NK-92 (cell line): ENCODE results near the gene KCNJ2.

Source experiments
- DNase-seq: peaks from one replicate; lab custom pipeline; 2025; ENCODE audit not compliant: unreplicated experiment; lab: John Stamatoyannopoulos, UW

KCNJ2 gene

DNA sequence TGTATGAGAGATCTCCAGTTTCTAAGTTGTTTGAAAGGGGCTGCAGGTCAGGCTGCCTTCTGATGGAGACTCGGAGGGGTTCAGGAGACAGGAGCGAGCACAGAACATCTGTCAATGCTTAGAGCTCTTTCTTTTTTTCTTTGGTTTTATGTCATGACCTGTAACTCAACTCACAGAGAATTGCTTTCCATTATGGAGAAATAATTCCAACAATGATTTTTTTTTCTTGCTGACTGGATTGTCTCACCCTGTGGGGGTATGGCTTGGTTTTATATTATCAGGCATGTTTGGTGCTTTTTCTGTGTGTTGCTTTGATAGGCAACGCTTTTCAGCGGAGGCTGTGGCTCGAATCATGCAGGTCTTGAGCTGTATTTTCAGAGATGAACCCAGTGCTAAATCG is 10.7 kb upstream of the KCNJ2 start:
- DNase-seq: no peak

DNA sequence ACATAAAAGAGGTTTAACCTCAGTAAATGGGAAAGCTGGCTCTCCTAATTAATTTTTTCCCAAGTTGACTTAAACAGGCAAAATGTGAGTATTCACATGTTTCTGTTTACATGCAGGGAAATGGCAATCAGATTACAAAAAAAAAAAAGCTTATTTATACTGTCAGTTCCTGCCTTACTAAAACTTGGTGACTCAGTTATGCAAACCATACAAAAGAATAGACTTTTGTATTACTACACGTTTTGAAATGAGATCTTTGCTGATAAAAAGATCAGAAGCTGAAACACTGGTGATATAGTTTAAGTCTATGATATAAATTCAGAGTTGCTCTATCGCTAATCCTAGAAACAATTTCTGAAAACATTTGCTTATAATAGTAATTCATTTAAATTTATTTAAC is 9.4 kb upstream of the KCNJ2 start:
- no peak for DNase-seq

DNA sequence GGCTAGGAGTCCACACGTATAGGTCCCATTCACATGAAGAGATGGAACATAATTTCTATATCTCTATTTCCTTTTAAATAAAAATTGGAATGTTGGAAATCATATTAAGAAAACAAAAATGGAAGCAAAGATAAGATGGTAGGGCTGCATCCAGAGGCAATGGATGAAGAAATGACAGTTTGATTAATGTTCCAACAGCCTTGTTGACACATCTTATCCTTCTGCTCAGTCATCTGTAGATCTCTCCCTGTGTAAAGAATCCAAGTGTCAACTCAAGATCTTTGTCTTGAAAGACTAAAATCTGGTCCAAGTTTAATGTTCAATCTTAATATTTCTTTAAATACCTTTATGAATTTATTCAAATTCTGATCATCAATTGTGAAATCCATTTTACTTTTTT is 7.8 kb upstream of the KCNJ2 start:
- no peak for DNase-seq

DNA sequence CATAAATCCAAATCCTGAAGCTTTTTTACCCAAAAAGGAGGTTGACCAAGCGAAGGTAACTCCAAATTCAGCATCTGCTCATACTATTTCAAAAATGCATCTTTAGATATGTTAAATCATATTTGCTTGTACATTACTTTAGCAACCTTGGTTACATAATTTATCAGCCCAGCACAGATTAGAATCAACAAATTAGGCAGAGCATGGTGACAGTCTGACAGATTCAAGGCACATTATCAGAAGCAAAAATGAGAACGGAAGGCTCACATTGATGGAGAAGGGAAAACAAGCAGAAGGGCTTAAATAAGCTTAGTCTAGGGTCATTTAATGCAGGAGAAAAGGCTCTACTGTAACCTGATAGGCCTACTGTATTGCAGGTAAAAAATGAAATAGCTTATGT is 3.9 kb upstream of the KCNJ2 start:
- DNase-seq: no peak

DNA sequence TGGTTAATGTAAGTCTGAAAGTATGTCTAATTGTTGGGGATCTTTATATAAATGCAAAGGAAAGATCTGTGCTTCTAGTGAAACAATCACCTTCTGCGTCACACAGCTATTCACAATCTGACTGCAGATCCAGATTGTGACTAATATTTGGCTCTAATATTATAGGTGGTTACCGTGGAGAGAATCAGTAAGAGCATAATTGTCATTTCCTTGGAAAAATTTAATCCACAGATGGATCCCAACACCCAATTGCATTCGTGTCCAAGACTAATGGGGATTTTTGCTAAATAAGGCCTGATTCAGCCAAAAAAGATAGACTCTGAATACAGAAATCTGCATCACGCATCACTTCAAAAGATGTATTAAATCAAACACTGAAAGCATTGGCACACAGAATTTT is 2.7 kb upstream of the KCNJ2 start:
- no peak for DNase-seq

DNA sequence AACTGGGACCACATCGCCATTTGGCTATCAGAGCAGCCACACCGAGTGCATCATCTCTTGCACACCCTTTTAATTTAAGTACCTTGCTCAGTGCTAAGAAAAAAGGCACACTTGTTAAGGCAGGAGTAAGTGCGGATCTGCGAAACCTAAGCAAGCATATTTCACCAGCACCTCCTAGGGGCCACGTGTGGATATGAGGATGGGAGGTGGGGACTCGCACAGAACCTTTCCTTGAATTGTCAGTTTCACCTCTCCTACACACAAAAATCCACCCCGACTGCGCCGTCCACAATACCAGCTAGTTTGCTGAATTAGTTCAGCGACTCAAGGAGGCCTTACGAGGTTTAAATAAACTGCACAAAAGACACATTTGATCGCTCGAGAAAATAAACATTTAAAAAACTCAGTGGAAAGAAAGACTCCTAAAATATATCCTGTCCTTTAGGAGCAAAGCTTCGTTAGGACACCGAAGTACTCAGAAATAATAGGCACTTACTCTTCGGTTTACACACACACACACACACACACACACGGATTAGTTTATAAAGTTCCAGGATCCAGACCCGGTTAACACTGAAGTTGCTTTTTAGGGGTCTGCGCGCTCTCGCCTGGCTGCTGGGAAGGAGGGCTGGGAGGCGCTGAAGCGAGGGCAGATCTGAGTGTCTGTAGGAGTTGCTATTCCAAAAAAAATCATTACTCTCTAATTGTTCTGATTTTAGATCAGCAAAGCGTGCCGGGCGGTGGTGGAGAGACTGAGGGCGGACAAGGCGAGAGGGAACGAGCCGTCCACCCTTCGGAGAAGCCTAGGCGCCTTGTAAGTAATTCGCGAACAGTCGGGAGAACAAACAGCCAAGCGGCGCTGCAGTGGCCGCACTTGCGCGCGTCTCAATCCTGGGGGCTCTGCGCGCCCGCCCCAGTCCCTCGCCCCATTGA is 1.0 kb upstream of the KCNJ2 start:
- no peak for DNase-seq

DNA sequence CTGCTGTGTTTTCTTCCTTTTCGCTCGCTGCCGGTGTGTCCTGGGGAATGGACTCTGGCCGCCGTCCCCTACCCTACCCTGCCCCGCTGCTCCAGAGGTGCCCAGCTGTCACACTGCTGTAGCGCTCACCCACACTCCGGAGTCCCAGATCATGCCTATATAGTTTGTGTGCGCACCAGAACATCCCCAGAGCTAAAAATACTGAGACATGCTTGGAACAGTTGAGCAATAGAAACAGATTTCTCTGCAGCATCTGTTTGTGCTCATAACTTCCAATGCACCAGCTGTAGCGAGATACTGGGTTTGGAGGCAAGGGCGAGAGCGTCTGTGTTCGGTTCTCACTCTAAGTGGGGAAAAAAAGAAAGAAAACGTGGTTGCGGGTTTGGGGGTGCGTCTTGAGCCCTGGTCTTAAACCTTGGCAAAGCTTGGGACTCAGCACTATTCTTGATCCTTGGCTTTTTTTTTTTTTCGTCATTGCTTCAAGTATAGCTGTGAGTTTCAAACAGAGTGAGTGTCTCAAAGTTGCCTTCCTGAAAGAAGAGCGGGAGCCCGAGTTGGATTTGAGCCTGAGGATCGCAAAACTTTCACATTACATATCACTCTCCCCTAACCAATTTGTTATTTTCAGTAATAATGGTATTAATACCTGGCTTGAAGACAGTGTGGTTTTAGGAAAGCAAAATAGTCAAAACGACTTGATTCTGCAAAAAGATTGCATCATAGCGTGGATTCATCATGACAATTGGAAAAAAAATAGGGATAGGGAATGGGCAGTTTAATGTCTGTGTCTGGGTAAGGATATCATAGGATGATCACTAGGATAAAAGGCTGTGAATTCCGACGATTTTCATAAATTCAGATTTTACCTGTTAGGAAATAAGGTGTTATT is 621 bp downstream of the KCNJ2 start:
- no peak for DNase-seq

DNA sequence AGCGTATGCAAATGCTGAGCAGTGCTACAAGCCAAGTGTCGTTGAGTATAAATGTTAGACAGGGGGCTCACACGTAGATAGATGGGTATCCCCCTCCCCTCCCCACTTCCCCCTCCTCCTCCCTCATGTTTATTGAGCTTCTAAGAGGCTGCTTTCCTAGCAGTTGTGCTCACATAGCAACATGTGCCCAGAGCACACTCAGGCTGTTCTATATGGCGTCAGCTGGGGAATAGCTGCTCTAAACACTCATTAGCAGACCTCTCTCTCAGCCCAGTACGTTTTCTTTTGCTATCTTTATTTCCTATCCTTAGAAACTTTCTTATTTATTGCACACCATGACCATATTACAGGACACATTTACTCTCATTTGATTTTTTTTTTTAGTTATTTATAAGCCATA is 1.8 kb downstream of the KCNJ2 start:
- no peak for DNase-seq

DNA sequence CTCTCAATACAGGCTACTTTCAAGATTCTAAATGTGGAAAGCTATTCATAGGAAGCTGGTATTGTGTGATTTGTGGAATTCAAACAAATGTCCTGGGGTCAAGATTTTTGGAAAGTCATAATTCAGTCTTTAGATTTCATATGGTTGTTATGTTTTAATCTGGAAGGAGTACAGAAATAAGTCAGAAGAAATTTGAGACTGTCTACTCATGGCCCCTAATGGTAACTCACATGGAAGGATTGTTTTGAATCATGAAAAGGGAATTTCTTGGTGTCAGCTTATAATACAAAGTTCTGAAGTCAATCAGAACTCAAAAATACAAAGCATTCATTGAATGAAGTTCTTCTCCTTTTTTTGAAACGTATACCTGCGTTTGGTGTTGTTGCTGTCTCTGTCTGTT is 3.1 kb downstream of the KCNJ2 start:
- no peak for DNase-seq

DNA sequence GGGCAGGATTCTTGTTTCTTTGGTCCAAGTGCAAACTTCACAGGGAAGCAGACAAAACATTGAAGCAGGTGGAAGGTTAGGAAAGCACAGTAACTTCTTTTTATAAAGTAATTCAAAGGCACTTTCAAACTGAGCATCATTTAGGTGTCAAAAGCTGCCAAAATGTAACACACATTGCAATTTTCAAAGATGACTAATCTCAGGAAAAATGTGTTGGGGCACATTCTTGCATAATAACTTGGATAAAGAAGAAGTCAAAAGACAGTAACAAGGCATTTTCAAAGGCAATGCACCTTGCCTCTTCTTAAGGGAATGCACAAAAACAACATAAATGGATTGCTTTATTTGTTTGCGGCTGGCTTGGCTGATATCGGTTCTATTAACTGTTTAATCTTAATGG is 3.6 kb downstream of the KCNJ2 start:
- no peak for DNase-seq

DNA sequence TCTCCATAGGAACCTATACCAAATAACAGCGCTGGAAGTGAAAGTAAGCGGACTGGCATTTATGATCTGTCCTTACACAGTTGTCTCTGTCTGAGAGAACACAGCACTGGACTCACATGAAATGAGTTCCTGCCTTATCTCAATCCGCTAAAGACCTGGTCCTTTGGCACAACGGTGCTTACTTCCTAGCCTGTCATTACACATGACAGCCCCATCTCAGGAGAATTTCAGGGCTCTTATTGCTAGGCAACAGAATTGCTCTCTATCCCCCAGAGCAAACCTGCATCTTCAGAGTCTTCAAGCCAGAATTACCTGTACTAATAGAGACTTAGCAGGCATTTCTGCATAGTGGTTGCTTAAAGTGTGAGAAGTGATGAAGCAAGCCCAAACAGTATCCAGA is 4.3 kb downstream of the KCNJ2 start:
- no peak for DNase-seq

DNA sequence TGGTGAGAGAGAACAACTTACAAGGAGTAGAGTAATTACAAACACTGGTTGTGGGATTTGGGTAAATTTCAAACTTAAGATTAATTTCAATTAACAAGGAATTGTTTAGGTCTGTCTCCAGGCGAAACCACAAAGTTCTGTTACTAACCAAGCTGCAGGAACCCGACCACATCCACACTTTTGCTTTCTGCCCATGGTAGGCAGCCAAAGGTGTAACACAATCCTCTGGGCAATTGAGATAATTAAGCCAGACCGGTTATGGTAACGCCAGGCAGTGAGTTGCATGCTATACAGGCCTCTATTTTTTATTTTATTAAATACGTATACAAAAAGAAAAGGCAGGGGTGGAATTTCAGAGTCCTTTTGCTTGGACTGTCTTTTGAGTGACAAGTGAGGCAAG is 12.0 kb downstream of the KCNJ2 start:
- DNase-seq: no peak

DNA sequence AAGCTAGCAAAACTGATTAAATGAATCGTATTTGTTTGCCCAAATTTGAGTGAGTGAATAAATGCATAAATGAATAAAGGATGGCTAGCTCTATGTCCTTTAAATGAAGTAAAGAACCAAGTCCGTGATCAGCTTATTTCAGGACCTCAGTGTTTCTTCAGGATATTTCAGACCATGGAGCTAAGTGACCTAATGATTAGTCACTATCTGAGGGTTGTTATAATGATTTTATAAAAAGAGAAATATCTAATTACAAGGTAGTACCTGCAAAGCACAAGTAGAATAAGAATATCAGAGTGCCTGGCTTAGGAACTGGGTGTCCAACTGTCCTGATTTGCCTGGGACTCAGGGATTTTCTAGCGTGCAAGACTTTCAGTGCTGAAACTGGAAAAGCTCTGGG is 12.5 kb downstream of the KCNJ2 start:
- DNase-seq: no peak

DNA sequence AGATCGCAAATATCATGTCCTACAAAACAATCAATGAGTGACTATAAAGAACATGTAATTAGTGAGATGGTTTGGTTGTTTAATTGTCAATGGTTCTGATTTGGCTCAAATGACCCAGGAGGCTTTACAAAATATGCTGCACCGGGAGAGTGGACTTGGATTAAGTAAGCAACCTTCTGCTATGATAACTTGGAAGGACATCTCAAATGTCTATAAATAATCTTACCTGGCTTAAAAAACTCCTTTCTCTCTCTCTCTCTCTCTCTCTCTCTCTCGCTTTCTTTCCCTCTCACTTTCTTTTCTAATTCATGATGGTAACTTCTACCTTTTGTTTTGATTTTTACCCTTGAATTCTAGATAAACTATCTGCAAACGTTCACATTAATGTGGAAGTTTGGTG is 14.2 kb downstream of the KCNJ2 start:
- no peak for DNase-seq

DNA sequence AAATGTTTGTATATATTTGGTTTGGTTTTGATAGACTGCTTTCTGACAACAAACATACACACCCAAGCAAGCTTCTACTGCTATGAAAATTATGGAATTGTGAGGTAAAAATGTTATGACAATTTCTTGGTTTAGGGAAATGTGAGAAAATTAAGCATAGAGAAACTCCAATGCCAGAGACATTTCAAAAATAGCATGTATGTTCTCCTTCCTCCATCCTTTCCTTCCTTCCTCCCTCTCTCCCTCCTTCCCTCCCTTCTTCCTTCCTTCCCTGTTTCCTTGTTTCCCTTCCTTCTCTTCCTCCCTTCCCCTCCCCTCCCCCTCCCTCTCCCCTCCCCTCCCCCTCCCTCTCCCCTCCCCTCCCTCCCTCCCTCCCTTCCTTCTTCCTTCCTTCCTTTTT is 14.9 kb downstream of the KCNJ2 start:
- DNase-seq: no peak

DNA sequence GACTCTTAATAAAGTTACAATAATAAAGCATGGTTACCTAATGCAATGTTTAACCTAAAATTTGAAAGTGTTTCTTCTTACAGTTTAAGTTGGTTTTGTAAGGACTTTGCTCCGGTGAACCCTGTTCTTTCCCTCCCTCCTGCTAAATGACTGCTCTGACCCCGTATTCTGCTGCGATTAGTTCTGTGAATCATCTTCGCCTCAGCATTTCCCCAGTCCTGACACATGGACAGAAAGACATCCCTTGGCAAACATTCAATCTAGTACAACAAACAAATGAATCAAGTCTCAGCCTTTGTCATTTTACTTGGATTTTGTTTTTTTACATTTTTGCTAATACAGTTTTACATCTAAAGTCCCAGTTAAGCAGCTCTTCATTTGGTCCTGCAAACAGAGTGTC is 15.4 kb downstream of the KCNJ2 start:
- DNase-seq: no peak

DNA sequence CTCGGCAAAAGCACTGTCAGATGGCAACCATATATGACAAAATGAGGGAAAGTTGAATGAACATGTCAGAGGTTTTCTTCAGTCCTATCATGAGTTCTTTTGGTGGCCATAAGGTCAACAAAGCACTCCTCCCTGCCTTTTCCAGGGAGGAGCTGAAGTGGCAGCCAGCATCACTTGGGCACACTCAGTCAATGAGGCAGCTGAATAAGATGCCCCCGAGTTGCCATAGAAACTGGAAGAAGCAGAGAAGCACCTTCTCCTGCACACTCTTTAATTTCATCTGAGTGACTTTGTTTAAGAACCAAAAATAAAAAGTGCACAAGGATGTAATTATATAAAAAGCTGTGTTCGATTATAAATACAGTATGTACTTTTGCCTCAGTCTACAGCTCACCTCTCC is 16.0 kb downstream of the KCNJ2 start:
- no peak for DNase-seq

DNA sequence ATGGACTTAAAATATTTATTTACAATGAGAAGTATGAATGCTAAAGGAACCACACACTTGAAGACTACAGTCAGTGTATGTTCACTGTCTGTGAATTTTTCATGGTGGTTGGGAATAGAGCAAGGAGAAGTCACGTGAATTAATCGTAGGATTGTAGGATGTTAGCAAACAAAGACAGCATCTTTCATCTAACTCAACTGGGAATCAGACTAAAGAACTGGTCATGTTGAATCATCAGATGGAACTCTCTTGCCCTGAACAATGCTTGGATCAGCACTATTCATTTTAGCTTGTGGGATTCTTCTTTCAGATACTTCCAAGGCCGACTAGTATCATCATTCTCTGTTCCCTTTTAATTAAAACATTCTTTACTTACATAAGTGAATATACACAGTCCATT is 18.1 kb downstream of the KCNJ2 start:
- DNase-seq: no peak

DNA sequence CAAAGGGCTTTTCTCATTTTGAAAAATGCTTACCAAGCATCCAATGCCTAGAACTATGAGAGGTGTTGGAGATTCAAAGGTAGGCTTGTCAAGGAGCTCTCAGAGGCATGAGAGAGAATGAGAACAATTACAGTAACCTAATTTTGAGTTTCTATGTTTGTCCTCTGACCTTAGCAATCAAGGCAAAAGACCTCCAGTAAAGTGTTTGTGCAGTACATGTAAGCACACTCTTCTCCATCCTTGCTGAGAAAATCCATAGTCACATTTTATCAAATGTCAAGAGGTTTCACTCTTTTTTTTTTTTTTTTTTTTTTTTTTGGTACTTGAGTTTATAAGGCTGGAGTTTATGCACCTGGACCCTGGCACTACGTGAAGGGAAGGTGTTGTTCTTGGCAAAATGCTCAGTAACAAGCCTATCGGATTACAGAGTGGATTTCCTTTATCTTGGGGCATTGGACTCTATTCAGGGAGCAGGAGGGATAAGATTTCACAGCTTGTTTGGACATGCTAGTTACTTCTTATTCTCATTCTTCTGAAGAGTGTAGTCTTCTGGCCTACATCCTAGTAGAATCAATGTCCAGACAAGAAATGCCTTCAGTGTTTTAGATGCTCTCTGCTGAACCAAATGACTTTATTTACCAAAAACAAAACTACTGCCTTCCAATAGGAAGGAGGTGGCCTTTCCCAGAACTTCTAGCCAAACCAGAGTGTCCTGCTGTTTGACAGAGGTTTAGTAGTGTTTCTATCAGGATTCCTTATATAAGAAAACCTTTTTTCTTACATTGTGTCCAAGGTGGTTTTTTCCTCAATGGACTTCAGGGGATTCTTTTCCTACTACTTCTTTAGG is 21.9 kb downstream of the KCNJ2 start:
- no peak for DNase-seq

DNA sequence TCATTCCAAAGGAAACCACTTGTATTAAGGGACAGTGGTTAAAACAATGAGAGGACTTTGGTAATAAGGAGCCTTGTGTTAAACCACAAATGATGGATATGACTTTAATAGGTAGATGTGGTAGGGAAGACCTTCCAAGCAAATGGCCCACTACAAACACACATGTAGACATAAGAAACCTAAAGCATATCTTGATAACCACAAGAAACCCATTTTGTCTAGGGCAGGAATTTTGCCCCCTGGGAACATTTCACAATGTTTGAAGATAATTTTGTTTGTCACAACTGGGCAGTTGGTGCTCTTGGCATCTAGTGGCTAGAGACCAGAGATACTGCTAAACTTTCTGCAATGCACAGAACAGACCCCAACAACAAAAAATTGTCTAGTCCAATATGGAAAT is 25.8 kb downstream of the KCNJ2 start:
- DNase-seq: no peak

DNA sequence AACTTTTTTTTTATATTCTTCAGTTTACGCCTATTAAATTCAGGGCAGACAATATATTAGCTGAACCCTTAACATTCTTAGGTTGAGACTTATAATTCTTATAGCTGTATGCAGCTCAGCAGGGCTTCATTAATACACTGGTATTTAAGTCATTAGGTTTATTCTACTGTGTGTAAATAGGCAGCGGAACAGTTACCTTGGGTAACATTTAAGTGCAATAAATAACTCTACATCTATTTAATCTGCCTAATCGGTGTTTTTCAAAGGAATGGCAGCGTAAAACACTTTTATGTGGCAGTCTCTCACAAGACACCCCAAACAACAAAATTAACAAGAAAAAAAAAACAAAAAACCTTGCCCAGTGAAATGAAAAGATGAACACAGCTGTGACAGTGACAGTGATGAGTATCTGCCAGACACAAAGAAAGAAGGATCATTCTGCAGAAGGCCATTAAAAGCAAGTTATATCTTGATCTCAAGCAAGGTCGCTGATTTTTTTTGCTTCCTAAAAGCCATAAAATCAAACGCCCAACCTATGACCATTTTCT is 32.6 kb downstream of the KCNJ2 start:
- DNase-seq: no peak
